NB4 (cell line): Measurements from ENCODE around the gene WWP2.
"Not testable (repeated sequence)": the region's sequence is repeated elsewhere in the genome, so short reads cannot be mapped to it uniquely, and the experiment has no call there.

Experiments
- POLR2A ChIP-seq: IDR thresholded peaks from 2 replicates; pipeline ENCODE4 v1.6.1; 2011; ENCODE audit warnings: mild to moderate bottlenecking; ENCODE audit not compliant: insufficient read length; ENCODE audit errors: extremely low read depth
- TF ChIP-seq, protein P1 (sequence below): IDR thresholded peaks from one replicate; pipeline ENCODE4 v1.5.1; 2012; ENCODE audit warnings: low read depth, low read length

DNA sequence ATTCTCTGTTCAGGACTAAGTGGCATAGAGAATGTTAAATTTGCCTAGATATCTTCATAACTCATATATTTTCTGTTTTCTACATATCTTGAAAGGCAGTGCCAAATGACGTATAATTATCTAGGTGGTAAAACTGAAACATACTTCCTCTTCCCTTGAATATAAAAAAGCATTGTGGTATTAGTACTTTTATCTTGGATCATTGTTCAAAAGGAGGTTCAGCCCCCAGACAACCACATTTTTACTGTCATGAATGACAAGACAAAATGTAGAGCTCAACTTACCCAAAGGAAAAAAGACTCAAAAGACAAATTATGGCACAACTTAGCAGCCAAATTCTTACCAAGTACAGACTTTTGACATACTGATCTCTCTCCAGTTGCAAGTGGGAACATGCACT, 223.1 kb downstream of the WWP2 start:
- TF ChIP-seq, protein P1, sequence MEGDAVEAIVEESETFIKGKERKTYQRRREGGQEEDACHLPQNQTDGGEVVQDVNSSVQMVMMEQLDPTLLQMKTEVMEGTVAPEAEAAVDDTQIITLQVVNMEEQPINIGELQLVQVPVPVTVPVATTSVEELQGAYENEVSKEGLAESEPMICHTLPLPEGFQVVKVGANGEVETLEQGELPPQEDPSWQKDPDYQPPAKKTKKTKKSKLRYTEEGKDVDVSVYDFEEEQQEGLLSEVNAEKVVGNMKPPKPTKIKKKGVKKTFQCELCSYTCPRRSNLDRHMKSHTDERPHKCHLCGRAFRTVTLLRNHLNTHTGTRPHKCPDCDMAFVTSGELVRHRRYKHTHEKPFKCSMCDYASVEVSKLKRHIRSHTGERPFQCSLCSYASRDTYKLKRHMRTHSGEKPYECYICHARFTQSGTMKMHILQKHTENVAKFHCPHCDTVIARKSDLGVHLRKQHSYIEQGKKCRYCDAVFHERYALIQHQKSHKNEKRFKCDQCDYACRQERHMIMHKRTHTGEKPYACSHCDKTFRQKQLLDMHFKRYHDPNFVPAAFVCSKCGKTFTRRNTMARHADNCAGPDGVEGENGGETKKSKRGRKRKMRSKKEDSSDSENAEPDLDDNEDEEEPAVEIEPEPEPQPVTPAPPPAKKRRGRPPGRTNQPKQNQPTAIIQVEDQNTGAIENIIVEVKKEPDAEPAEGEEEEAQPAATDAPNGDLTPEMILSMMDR: not testable (repeated sequence)
- not testable (repeated sequence) for TF ChIP-seq POLR2A
